GM19395 (cell line): ENCODE results near the gene MCTP2.
A peak's percentile ranks its signal among the peaks of the same experiment; 100 is the strongest.

Experiments used
- ATAC-seq: cut with Tn5 transposase; IDR thresholded peaks from one replicate; pipeline ENCODE4 v1.9.1; 2021; ENCODE audit warnings: mild to moderate bottlenecking, moderate library complexity; ENCODE audit not compliant: unreplicated experiment

MCTP2 gene, protein sequence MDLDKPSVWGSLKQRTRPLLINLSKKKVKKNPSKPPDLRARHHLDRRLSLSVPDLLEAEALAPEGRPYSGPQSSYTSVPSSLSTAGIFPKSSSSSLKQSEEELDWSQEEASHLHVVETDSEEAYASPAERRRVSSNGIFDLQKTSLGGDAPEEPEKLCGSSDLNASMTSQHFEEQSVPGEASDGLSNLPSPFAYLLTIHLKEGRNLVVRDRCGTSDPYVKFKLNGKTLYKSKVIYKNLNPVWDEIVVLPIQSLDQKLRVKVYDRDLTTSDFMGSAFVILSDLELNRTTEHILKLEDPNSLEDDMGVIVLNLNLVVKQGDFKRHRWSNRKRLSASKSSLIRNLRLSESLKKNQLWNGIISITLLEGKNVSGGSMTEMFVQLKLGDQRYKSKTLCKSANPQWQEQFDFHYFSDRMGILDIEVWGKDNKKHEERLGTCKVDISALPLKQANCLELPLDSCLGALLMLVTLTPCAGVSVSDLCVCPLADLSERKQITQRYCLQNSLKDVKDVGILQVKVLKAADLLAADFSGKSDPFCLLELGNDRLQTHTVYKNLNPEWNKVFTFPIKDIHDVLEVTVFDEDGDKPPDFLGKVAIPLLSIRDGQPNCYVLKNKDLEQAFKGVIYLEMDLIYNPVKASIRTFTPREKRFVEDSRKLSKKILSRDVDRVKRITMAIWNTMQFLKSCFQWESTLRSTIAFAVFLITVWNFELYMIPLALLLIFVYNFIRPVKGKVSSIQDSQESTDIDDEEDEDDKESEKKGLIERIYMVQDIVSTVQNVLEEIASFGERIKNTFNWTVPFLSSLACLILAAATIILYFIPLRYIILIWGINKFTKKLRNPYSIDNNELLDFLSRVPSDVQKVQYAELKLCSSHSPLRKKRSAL

DNA sequence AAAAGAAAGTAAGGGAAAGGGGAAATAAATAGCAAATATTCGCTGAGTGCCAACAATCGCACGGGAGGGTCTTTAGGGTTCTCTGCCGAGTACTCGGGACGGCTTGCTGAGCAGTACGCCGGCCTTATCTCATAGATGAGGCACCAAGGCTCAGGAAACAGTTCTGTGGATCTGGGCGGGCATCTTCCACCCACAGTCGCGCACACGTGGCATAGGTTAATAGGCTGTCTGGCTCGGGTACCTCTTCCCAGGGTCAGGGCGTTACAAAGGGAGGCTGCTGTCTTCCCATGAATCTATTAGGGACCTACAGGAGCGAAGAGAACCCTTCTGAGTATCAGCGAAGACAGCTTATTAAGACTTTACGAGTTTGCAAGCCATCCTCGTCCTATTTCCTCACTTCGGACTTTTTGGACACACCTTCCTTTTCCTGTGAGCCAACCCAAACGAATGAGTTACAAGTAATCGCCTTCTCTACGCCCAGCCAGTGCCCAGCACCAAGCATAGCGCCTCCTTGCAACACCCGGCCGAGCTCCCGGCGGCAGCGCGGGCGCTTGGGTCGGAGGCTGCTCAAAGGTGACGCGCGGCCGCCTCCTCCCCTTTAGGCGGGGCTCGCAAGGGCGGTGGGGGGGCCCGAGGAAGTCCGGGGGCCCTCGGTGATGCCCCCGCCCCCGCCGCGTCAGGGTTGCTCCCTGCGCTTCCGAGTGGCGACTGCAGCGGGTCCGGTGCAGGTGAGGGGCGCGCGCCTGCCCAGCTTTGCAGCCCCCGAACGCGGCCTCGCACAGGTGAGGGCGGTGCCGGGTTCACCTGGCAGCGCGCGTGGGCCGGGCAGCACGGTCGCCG lies at the start of gene MCTP2:
MCTP2 (plus strand) TSS at position 679 of the 840 bp plus-strand sequence. CDS start 66,705 bp downstream, outside the sequence.
- ATAC-seq, result peak; percentile 62

DNA sequence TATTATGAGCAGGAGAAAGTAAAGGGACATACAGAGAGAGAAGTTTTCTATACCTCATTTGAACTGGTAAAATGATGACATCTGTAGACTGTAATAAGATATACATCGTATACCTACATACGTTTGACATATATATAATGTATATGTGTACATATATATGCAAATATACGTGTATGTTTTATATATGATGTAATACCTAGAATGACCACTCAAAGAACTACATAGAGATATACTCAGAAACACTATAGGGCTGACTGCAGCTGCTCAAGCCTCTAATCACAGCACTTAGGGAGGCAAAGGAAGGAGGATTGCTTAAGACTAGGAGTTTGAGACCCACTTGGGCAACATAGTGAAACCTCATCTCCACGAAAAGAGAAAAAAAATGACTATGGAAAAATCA lies 48.5 kb upstream of the MCTP2 start:
- ATAC-seq, result no peak

DNA sequence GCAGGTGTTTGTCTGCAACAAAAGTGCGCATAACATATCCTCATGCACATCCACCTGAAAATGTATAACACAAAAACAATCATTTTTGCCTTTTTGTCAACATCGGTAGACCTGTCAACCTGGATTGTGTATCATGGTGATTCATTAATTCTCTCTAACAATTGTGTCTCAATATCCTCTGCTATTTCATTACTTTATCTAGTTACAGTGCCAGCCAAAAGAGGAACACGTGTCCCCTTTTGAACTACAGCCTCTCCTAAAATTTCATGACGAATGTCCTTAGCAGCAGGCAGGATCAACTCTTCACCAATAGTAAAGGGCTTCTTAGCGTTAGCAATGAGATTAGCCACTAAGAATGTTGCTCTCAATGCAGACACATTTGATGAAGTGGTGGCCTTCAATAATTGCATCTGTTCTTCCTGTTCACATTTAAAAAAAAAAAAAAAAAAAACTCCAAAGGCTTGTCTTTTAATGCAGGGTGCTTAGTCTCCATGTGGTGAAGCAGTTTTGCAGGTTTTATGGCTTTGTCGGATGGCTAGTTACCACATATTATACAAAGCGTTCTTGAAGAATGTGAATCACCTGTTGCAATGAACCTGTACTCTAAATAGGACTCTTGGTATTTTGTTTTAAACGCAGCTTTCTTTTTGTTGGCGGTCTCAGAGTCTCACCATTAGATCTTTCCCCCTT lies 45.7 kb upstream of the MCTP2 start:
- ATAC-seq, result no peak

DNA sequence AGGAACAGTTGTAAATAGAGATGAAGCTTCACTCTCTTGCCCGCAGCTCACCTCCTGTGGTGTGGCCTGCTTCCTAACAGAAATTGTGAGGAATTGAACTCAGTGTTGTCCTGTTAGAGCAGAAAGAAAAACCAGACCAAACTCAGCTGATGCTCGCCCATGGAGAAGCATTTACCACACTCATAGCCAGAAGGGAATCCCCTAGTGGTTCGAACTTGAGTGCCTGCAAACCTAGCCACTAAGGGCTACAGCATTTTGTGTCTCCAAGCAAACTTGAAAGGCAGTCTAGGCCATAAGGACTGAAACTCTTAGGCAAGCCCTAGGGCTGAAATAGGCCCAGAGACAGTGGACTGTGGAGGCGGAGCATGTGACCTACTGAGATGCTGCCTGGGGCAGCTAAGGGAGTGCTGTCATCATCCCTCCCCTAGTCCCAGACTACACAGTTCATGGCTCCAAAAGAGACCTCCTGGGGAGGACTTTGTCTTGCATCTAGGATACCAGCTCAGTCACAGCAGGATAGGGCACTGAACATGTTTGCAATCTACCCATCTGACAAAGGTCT lies 44.5 kb upstream of the MCTP2 start:
- no peak for ATAC-seq

DNA sequence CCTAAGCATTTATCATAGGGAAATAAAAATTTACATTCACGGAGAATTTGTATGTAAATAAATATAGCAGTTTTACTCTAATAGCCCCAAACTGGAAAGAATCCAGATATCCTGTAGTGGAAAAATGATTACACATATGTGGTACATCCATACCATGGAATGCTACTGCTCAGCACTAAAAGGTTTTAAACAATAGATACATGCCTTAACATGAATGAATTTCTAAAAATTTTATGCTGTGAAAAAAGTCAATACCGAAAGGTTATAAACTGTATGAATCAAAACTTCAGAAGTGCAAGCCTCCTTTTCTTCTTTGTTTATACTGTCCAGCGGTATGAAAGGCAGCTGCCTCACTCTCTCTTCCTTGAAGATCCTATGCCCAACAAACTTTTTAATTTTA lies 37.5 kb upstream of the MCTP2 start:
- no peak for ATAC-seq

DNA sequence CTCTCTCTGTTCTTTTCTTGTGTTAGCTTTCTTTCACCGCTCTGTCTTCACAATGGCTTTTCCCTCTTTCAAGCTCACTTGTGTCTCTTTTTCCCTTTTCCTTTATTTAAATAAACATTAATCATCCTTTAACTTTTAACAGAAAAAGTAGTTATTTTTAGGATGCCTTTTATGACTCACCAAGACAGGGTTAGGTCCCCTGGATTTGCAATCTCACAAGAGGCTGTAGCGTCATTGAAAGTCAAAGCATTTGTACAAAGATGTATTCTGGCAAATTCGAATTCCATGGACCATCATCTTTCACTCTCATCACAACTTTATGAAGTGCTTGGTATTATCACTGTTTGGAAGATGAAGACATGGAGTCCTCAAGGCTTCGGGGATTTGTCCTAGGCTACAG lies 34.8 kb upstream of the MCTP2 start:
- no peak for ATAC-seq

DNA sequence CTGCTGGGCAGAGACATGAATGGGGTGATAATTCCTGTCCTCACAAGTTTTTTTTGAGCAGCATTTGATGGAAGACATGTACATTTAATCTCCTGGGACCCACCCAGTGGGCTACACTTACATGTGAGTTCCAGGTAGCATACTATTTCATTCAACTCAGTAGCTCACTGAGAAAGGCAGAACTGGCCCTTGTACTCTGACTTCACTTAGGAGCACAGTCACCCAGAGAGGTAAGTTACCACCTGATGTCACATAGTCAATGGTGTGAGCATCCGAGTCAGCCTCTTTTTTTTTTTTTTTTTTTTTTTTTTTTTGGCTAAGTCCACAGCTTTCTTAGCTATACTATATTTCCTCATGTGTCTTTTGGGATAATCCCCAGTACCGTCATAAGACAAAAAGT lies 32.7 kb upstream of the MCTP2 start:
- ATAC-seq, result no peak

DNA sequence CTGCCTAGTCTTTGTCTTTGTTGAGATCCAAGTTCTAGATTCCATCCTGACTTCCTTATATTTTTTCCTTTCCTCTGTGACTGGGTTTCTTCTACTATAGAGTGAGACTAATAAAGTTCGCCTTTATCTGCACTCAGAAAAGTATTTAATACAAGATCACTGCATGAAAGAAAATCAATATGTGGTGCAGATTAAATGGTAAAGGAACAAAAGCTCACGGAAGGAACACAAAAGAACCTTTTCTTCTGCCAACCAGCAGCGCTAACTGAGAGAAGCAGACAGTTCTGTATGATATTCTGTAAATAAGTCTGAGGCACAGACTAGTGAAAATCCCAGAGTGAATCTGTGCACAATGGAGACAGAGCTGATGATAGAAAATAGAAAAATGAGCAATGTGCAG lies 31.6 kb upstream of the MCTP2 start:
- no peak for ATAC-seq

DNA sequence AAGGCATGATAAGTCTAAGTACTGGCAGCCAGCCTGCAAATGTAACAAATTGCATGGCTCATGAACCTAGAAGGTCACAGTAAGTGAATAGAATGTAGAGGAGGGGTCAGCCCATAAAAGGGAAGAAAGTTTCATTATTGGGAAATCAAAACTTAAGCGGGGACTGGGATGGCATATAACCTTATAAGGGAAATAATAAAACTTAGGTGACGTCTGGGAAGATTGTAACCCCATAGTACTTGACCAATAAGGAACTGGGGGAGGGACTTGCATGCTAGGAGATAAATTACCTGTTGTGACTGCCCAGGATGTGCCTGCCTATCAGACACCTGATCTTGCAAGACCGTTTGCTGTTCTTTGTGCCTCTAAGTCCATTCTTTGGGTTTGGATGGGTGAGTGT lies 28.1 kb upstream of the MCTP2 start:
- no peak for ATAC-seq

DNA sequence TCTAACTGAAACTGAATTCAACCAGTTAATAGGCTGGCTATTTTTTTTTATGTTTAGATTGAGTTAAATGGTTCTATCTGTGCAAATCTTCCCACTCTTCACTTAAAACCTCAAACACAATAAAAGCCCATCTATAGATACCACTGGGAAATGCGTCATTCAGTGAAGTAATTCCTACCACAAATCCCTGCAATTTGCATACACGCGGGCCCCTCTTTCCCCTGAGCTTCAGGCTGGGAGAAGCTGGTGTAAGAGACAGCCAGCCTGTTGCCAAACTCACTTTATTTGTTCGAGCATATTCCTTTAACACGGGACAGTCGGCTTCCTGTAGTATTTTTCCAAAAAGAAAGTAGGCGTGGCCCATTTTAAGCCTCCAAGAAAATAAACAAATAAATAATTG lies 26.0 kb upstream of the MCTP2 start:
- ATAC-seq, result no peak

DNA sequence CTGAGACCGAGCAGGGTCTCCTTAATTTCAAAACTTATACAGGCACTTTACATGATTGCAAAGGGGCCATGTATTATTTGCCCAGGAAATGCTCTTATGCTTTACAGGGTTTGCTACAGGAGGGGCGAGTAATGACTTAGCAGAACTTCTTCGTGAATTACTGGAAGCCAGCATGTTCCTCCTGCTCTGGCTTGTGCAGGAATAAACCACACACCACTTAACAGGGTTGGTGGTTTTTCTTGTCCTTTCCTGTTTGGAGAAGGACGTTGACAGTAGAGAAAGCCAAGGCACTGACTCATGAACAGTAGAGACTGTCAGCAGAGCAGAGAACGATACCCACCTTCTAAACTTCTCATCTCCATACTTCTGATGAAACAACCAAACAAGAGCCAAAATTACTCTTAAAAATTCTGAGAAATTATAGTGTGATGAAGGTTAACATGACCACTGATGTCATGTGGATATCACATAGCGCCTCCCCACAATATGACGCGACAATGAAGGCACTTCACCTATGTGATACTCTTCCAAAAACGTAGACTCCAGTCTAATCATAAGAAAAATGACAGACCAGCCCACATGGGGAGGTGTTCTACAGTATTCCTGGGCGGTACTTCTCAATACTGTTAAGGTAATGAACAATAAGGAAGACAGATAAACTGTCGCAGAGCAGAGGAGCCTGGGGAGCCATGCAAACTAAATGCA lies 24.7 kb upstream of the MCTP2 start:
- ATAC-seq, result peak; percentile 79

DNA sequence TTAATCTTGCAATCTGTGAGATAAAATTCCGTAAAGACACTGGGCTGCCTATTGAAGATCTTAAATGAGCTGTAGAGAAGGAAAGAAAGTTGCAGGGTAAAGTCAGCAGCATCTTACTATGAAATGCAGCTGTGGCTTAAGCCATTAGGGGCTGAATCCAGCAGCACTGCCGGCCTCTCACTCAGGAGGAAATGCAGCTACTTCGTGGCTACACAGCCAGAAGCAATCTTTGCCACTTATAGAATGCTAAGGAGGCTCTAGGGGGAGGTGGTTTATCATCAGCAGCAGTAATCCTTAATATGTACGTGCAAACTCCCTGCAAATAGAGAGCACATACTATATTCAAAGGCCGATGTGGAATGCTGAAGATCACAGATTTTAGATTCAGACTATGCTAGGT lies 19.1 kb upstream of the MCTP2 start:
- no peak for ATAC-seq

DNA sequence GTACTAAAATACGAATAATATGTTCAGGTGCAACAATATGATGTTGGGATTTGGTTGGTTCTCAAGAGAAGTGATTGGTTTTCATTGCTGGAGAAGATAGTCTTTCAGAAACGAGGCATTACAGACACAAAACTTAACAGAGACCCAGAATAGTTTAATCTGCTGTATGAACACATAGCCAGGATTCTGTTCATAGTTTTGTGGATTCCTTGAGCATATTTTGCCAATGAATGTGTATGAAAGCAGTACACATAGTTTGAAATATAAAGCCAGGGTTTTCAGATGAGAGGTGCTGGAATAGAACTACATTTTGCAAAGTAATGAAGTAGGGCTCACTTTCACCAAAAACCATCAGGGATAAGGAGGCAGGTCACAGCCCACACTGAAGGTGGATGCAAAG lies 5.7 kb upstream of the MCTP2 start:
- ATAC-seq, result no peak

DNA sequence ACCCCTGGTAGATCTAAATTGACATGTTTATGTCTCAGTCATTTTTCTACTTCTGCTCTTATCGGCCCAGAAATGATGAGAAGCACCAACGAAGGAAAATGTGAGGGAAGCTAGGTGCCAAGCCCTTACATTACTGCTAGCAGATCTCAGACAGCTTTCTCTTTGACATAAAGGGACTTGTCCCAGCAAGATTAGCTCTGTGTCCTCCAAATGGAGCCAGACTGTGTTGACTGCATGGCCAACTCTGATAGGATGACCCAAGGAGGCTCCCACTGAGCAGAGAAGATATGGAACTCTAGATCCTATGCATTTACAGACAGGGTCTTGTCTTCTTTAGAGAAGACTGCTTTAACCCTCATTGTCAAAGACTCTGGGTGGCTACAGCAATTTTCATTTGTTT lies 2.8 kb upstream of the MCTP2 start:
- no peak for ATAC-seq

DNA sequence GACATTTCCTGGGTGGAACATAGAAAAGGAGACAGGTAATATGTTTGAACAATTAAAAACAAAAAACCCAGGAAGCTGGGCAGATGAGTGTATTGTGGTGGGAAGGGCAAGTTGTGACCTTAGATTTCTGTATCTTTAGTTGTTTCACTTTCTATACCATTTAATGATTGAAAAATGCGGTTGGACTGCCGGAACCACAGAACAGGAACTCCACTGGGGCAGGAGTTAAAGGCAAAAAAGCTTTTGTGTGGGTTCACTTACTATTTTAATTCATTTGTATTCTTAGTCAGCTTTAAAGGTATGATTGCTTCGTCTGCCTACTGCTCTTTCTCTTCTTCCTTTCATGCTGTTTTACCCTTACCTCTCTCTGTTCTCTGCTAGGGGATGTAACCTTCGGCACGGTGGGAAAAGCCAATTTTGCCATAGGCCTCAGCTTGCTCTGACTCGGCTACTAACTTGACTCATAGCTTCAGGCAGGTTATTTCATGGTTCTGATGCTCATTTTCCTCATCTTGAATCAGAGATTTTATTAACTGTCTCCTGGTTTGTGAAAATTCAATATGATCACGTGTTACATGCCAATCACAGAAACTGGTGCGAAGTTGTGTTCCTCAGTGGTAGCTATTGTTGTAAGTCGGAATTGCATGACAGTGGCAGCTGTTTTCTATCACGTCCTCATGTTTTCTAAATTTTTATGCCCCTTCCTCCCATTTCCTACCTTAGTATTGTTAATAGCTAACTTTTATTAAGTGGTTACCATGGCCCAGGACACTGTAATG lies 1.6 kb upstream of the MCTP2 start:
- ATAC-seq, result peak; percentile 65

DNA sequence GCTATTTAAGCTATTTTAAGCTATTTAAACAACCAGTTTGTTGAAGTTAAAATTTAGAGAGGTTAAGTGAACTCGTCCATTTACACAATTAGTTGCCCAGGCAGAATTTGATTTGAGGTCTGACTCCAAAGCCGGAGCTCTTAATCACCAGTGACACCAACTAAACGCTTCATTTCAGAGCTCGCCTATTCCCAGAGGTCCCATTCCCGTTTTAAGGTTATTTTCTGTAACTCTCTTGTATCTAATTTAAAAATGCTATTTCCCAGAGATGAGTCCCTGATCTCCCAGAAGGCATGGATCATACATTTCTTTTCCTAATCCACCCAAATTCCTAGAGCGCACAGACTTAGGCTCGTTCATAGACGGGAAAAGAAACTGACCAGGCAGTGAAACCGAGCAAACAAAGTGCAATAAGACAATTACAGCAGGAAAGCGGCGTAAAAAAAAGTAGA lies 904 bp upstream of the MCTP2 start:
- no peak for ATAC-seq

DNA sequence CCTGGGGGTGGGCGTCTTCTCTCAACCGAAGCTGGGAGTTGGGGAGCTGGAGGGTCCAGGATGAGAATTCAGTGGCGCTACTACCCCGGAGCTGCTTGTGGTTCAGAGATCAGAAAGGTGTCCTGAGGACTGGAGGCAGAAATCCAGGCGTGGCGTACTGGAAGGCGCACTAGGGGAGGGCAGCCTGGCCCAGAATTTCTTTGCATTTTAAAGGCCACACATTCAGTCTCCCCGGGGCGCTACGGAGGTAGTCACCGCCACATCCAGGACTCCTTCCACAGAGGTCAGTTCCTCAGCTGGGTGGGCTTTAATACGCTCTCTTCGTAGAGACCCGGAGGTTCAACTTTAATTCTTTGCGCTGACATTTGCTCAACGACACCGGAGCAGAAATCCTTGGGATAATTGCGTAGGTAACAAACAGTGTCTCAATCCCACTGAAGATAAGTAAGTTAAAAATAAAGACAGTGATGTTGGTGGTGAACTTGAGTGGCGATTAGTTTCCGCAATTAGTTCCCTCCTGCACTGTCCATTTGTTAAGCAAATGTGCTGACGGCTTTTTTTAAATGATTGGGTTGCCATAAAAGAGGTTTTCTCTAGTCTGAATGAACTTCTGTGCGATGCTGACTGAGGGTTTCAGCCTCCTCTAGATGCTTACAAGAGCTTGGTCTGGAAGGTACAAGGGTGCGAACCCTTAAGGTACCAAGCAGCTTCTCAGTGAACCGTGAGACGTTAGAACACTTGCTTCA lies 535 bp downstream of the MCTP2 start:
- ATAC-seq, result peak; percentile 18

DNA sequence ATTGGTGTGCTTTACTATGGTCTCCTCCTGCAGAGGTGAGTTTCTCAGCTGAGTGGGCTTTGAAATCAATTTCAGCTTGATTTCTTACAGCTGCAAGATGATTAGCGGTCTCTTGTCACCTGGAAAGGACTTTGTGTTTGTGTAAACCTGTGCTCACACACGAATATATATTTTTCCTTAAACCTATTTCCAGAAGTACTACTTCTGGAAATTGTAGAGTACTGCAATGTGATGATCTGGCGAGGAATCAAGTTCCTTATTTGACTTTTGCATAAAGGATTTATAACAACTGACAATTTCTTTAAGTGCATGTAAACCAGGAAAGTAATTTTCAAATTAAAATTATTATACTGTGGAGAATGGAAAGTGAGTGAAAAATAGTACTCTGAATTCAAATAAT lies 2.1 kb downstream of the MCTP2 start:
- ATAC-seq, result no peak
